ENCODE results near the gene HYAL1. TPM values are rescaled to one million over a fixed set of nuclear protein-coding genes. Genes with fewer than 3 reads are reported as not detected.

Gene HYAL1
- total and polyA plus RNA-seq, 2 donors from 2014 or later = 47.5 to 126 TPM

DNA sequence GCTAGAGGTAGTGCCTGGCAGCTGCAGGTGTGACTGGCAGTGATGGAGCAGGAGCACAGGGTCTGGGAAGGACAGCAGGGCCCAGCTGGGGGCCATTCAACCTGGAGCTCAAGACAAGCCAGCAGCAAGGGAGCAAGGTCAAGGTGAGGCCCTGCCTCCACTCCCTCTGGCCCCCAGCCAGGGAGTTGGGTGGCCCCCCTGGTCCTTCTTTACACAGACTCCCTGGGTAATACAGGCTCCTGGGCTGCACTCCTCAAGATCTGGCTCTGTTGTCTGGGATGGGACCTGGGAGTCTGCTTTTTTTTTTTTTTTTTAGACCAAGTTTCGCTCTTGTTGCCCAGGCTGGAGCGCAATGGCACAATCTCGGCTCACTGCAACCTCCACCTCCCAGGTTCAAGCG lies 52.9 kb downstream of the HYAL1 start:
- Histone ChIP-seq H3K27ac (ENCODE audit: low read depth in 2 of 2, low read length in 2 of 2) (no peak overlapping the region), H3K9me3 (ENCODE audit: control insufficient read depth in 2 of 3, insufficient read depth in 1 of 3, low read length in 3 of 3) (no peaks in the 10 kb centered on the region), H3K4me1 (ENCODE audit: control insufficient read depth in 2 of 3, insufficient read depth in 2 of 3, low read depth in 1 of 3, low read length in 3 of 3) (peaks cover 0 to 58% (median 15%) of the 10 kb centered on the region in 3 donors), H3K27me3 (ENCODE audit: control insufficient read depth, insufficient read depth, low read length) (no peaks in the 10 kb centered on the region), H3K4me3 (ENCODE audit: low read length in 3 of 3) (no peak overlapping the region), H3K9ac (ENCODE audit: low read length in 3 of 3) (no peak overlapping the region), H3K36me3 (ENCODE audit: control insufficient read depth in 2 of 3, insufficient read depth in 3 of 3, low read length in 3 of 3) (peaks cover 0 to 17% (median 11%) of the 10 kb centered on the region in 3 donors)
- intact Hi-C loops (cut with DNase I) = no loop called here
- DNase-seq (no peak), FAIRE-seq (no peak)
- TF ChIP-seq CTCF (IDR thresholded peaks at IDR 0.05; ENCODE audit: borderline replicate concordance, extremely low read depth, insufficient read depth) = no peak

Other genes starting within 250 kb of the HYAL1 start
- gene RBM5, start 214.7 kb downstream of the HYAL1 start, total RNA-seq = 149 TPM
- gene RBM5, start 214.7 kb downstream of the HYAL1 start, polyA plus RNA-seq (ENCODE audit: insufficient read depth, low read depth, low replicate concordance) = 51.0 TPM
- gene SEMA3F, start 148.2 kb downstream of the HYAL1 start, total RNA-seq = 39.9 TPM
- 36.7 TPM for gene SEMA3F, start 148.2 kb downstream of the HYAL1 start, polyA plus RNA-seq (ENCODE audit: insufficient read depth, low read depth, low replicate concordance)
- not detected for gene GNAT1, start 112.0 kb downstream of the HYAL1 start, total RNA-seq
- not detected for gene GNAT1, start 112.0 kb downstream of the HYAL1 start, polyA plus RNA-seq (ENCODE audit: insufficient read depth, low read depth, low replicate concordance)
- gene SLC38A3, start 98.3 kb downstream of the HYAL1 start, total RNA-seq = 1.6 TPM
- gene SLC38A3, start 98.3 kb downstream of the HYAL1 start, polyA plus RNA-seq (ENCODE audit: insufficient read depth, low read depth, low replicate concordance) = 4.2 TPM
- gene GNAI2, start 67.4 kb downstream of the HYAL1 start, total RNA-seq = 245 TPM
- 141 TPM for gene GNAI2, start 67.4 kb downstream of the HYAL1 start, polyA plus RNA-seq (ENCODE audit: insufficient read depth, low read depth, low replicate concordance)
- 96.1 TPM for gene SEMA3B, start 34.4 kb downstream of the HYAL1 start, total RNA-seq
- gene SEMA3B, start 34.4 kb downstream of the HYAL1 start, polyA plus RNA-seq (ENCODE audit: insufficient read depth, low read depth, low replicate concordance) = 99.9 TPM
- 0.22 TPM for gene LSMEM2, start 24.5 kb downstream of the HYAL1 start, total RNA-seq
- 0.62 TPM for gene LSMEM2, start 24.5 kb downstream of the HYAL1 start, polyA plus RNA-seq (ENCODE audit: insufficient read depth, low read depth, low replicate concordance)
- 78.1 TPM for gene IFRD2, start 11.1 kb downstream of the HYAL1 start, total RNA-seq
- 54.1 TPM for gene IFRD2, start 11.1 kb downstream of the HYAL1 start, polyA plus RNA-seq (ENCODE audit: insufficient read depth, low read depth, low replicate concordance)
- 2.0 TPM for gene HYAL3, start 4.2 kb downstream of the HYAL1 start, total RNA-seq
- gene HYAL3, start 4.2 kb downstream of the HYAL1 start, polyA plus RNA-seq (ENCODE audit: insufficient read depth, low read depth, low replicate concordance) = 3.2 TPM
- gene NAA80, start 4.2 kb downstream of the HYAL1 start, total RNA-seq = 10.7 TPM
- 8.7 TPM for gene NAA80, start 4.2 kb downstream of the HYAL1 start, polyA plus RNA-seq (ENCODE audit: insufficient read depth, low read depth, low replicate concordance)
- 142 TPM for gene HYAL2, start 19.2 kb upstream of the HYAL1 start, total RNA-seq
- 93.2 TPM for gene HYAL2, start 19.2 kb upstream of the HYAL1 start, polyA plus RNA-seq (ENCODE audit: insufficient read depth, low read depth, low replicate concordance)
- 33.6 TPM for gene TUSC2, start 24.6 kb upstream of the HYAL1 start, total RNA-seq
- gene TUSC2, start 24.6 kb upstream of the HYAL1 start, polyA plus RNA-seq (ENCODE audit: insufficient read depth, low read depth, low replicate concordance) = 60.0 TPM
- 28.9 TPM for gene RASSF1, start 37.3 kb upstream of the HYAL1 start, total RNA-seq
- 19.1 TPM for gene RASSF1, start 37.3 kb upstream of the HYAL1 start, polyA plus RNA-seq (ENCODE audit: insufficient read depth, low read depth, low replicate concordance)
- 14.2 TPM for gene ZMYND10, start 42.2 kb upstream of the HYAL1 start, total RNA-seq
- 10.0 TPM for gene ZMYND10, start 42.2 kb upstream of the HYAL1 start, polyA plus RNA-seq (ENCODE audit: insufficient read depth, low read depth, low replicate concordance)
- 23.5 TPM for gene NPRL2, start 47.2 kb upstream of the HYAL1 start, total RNA-seq
- gene NPRL2, start 47.2 kb upstream of the HYAL1 start, polyA plus RNA-seq (ENCODE audit: insufficient read depth, low read depth, low replicate concordance) = 39.8 TPM
- gene CYB561D2, start 47.3 kb upstream of the HYAL1 start, total RNA-seq = 28.5 TPM
- gene CYB561D2, start 47.3 kb upstream of the HYAL1 start, polyA plus RNA-seq (ENCODE audit: insufficient read depth, low read depth, low replicate concordance) = 38.8 TPM
- 40.1 TPM for gene TMEM115, start 55.9 kb upstream of the HYAL1 start, total RNA-seq
- 54.0 TPM for gene TMEM115, start 55.9 kb upstream of the HYAL1 start, polyA plus RNA-seq (ENCODE audit: insufficient read depth, low read depth, low replicate concordance)
- 3.6 TPM for gene CACNA2D2, start 200.1 kb upstream of the HYAL1 start, total RNA-seq
- gene CACNA2D2, start 200.1 kb upstream of the HYAL1 start, polyA plus RNA-seq (ENCODE audit: insufficient read depth, low read depth, low replicate concordance) = 6.0 TPM